GM23338 (cell line): ENCODE results near the gene WNK1. TPM values are rescaled to one million over a fixed set of nuclear protein-coding genes. Genes with fewer than 3 reads are reported as not detected.

Experiments
- ATAC-seq: fragments of 200-7000 bp; cut with Tn5 transposase; 3 replicates; pipeline ENCODE4 v1.9.1; 2020
- DNase-seq: peaks from one replicate; pipeline ENCODE4 v3.0.0-alpha.2; 2015; ENCODE audit warnings: low spot score
- H2AFZ ChIP-seq: fragments of 200-600 bp; sonication (generic); 2 replicates; pipeline ENCODE4 v1.8.0; 2016; ENCODE audit warnings: antibody characterized with exemption, mild to moderate bottlenecking, moderate library complexity
- H3F3A ChIP-seq: fragments of 200-600 bp; sonication (generic); replicated peaks from 2 replicates; pipeline ENCODE4 v1.8.0; 2017; ENCODE audit warnings: antibody characterized with exemption, mixed run types, low read depth
- H3K27ac ChIP-seq: fragments of 200-600 bp; sonication (generic); 2 replicates; pipeline ENCODE4 v1.6.1; 2016; ENCODE audit warnings: low read depth
- H3K27me3 ChIP-seq: fragments of 200-600 bp; sonication (generic); 2 replicates; pipeline ENCODE4 v1.8.0; 2016; ENCODE audit warnings: mild to moderate bottlenecking, mixed run types, moderate library complexity; ENCODE audit not compliant: insufficient read depth
- H3K36me3 ChIP-seq: fragments of 200-600 bp; sonication (generic); 2 replicates; pipeline ENCODE4 v1.8.0; 2016; ENCODE audit warnings: mild to moderate bottlenecking; ENCODE audit not compliant: insufficient read depth
- H3K4me1 ChIP-seq: fragments of 200-600 bp; sonication (generic); 2 replicates; pipeline ENCODE4 v1.8.0; 2016; ENCODE audit warnings: mild to moderate bottlenecking, moderate library complexity; ENCODE audit not compliant: insufficient read depth
- H3K4me2 ChIP-seq: fragments of 200-600 bp; sonication (generic); 2 replicates; pipeline ENCODE4 v1.7.1; 2017; ENCODE audit warnings: mixed run types
- H3K4me3 ChIP-seq: fragments of 200-600 bp; sonication (generic); 2 replicates; pipeline ENCODE4 v1.6.1; 2016; ENCODE audit warnings: mixed run types
- H3K79me2 ChIP-seq: fragments of 200-600 bp; sonication (generic); replicated peaks from 2 replicates; pipeline ENCODE4 v1.8.0; 2017; ENCODE audit warnings: mild to moderate bottlenecking; ENCODE audit not compliant: insufficient read depth
- H3K9me2 ChIP-seq: fragments of 200-600 bp; sonication (generic); 2 replicates; pipeline ENCODE4 v1.8.0; 2017; ENCODE audit not compliant: insufficient read depth
- H4K20me1 ChIP-seq: fragments of 200-600 bp; sonication (generic); replicated peaks from 2 replicates; pipeline ENCODE4 v1.8.0; 2017; ENCODE audit warnings: mild to moderate bottlenecking; ENCODE audit not compliant: insufficient read depth
- H3K27ac Mint-ChIP-seq: 2 replicates; pipeline ENCODE4 v1.8.0; 2020; ENCODE audit warnings: inconsistent platforms, mild to moderate bottlenecking, moderate library complexity, mixed read lengths
- H3K27me3 Mint-ChIP-seq: 3 replicates; pipeline ENCODE4 v1.8.0; 2022; ENCODE audit warnings: low read depth, mild to moderate bottlenecking, moderate library complexity, mixed read lengths, inconsistent platforms; ENCODE audit not compliant: insufficient read depth, poor library complexity
- H3K36me3 Mint-ChIP-seq: 3 replicates; pipeline ENCODE4 v1.8.0; 2021; ENCODE audit warnings: low read depth, mild to moderate bottlenecking, inconsistent platforms, moderate library complexity, mixed read lengths
- H3K4me1 Mint-ChIP-seq: 3 replicates; pipeline ENCODE4 v1.8.0; 2020; ENCODE audit warnings: mild to moderate bottlenecking, inconsistent platforms, mixed read lengths
- H3K4me3 Mint-ChIP-seq: 3 replicates; pipeline ENCODE4 v1.8.0; 2021; ENCODE audit warnings: moderate library complexity, mild to moderate bottlenecking, inconsistent platforms, mixed read lengths
- H3K9me3 Mint-ChIP-seq: 3 replicates; pipeline ENCODE4 v1.8.0; 2020; ENCODE audit warnings: moderate library complexity, mild to moderate bottlenecking, inconsistent platforms, mixed read lengths
- CTCF ChIP-seq, 2 experiments: fragments of 200-600 bp in 1 of 2; sonication (generic) in 1 of 2; conservative IDR thresholded peaks; 2 replicates each; pipeline versions ENCODE4 v1.5.1 to v1.6.1; 2016 to 2017; ENCODE audit warnings: antibody characterized with exemption in 2 of 2, low read depth in 2 of 2, mild to moderate bottlenecking in 2 of 2, moderate library complexity in 1 of 2
- ETS1 ChIP-seq: IDR thresholded peaks from 2 replicates; pipeline ENCODE4 v1.6.1; 2016; ENCODE audit warnings: antibody characterized with exemption
- EZH2 ChIP-seq: fragments of 200-600 bp; sonication (generic); IDR thresholded peaks from one replicate; pipeline ENCODE4 v1.8.0; 2017; ENCODE audit warnings: antibody characterized with exemption, mild to moderate bottlenecking, low read depth; ENCODE audit not compliant: unreplicated experiment
- EZH2phosphoT487 ChIP-seq: fragments of 200-600 bp; sonication (generic); IDR thresholded peaks from one replicate; pipeline ENCODE4 v1.8.1; 2018; ENCODE audit warnings: antibody characterized with exemption; ENCODE audit not compliant: unreplicated experiment
- JUNB ChIP-seq: IDR thresholded peaks from one replicate; pipeline ENCODE4 v1.6.1; 2016; ENCODE audit warnings: antibody characterized with exemption; ENCODE audit not compliant: unreplicated experiment
- POLR2AphosphoS5 ChIP-seq: IDR thresholded peaks from 2 replicates; pipeline ENCODE4 v1.6.1; 2016; ENCODE audit warnings: antibody characterized with exemption, low read depth
- REST ChIP-seq: IDR thresholded peaks from one replicate; pipeline ENCODE4 v1.6.1; 2018; ENCODE audit warnings: antibody characterized with exemption; ENCODE audit not compliant: unreplicated experiment
- STAT1 ChIP-seq: IDR thresholded peaks from one replicate; pipeline ENCODE4 v1.6.1; 2016; ENCODE audit warnings: antibody characterized with exemption; ENCODE audit not compliant: unreplicated experiment
- ZNF462 ChIP-seq: fragments of 250-450 bp; sonication (Bioruptor Pico); IDR thresholded peaks from 2 replicates; pipeline ENCODE4 v1.5.0; 2020; ENCODE audit warnings: mild to moderate bottlenecking, moderate library complexity
- polyA plus RNA-seq: library from polyadenylated mRNA; unstranded; fragments of >200 nt; fragmentation: Nextera tagmentation; extraction: Ambion mirVana; gene quantifications from 2 replicates; pipeline ENCODE4 v1.2.1, GENCODE V29; 2016
- total RNA-seq: library from RNA; depleted of rRNA; stranded (reverse); fragments of >200 nt; shearing (Covaris generic); gene quantifications from 2 replicates; pipeline ENCODE4 v1.2.3, GENCODE V29; 2014

Gene WNK1
- total and polyA plus RNA-seq, 2 experiments from 2014 or later, result 86.8 to 114 TPM

DNA sequence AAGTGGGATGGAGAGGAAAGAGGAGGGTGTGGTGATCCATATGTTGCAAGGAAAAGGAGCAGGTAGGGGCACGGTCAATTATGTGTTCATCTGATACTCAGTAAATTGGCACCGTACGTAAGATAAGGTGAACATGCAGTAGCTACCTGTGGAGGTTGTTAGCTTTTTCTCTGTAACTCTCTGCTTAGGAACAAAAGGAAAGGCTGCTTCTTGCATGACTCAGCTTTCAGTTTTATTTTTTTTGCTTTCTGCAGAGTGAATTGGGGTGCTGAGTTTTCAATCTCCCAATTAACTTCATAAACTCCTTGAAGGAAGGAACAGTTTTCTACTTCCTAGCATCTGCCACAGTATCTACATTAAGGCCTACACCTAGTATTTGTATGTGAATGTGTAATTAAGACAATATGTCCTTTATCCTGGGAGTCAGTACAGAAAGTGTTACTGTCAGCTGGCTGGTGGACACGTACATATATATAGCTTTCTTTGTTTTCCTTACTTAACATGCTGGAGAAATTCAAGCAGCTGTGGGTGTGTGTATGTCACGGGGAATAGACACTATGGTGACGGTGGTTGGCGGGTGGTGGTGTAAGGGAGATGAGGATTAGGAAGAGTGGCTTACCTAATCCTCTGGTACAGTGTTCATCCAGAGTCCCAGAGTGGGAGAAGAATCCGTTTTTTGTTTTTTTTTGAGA is 40.1 kb upstream of the WNK1 start:
- no peak overlapping the region for H3K4me3 ChIP-seq
- no peaks in the 10 kb centered on the region for H3F3A ChIP-seq
- DNase-seq, result no peak
- H3K9me3 Mint-ChIP-seq, result no peaks in the 10 kb centered on the region
- 0 out of 2 replicates have a peak overlapping the region, but pooled peaks have one; percentile 8 for H3K4me2 ChIP-seq
- no peak overlapping the region for H3K4me3 Mint-ChIP-seq
- TF ChIP-seq EZH2 (no peak), EZH2phosphoT487 (no peak), STAT1 (no peak), ETS1 (no peak), CTCF (conservative IDR thresholded peaks at IDR 0.05; ENCODE audit: low read depth in 2 of 2) (no peak), REST (no peak), JUNB (no peak), POLR2AphosphoS5 (no peak), ZNF462 (no peak)
- H3K79me2 ChIP-seq, result no peaks in the 10 kb centered on the region
- peaks cover 6% of the 10 kb centered on the region for H3K27me3 Mint-ChIP-seq
- H4K20me1 ChIP-seq, result no peaks in the 10 kb centered on the region
- H3K9me2 ChIP-seq, result no peaks in the 10 kb centered on the region
- no peak for ATAC-seq
- no peaks in the 10 kb centered on the region for H3K36me3 ChIP-seq
- peaks cover 9% of the 10 kb centered on the region; the same call in 1 of the 2 replicates for H3K4me1 ChIP-seq
- peaks cover 21% of the 10 kb centered on the region for H3K4me1 Mint-ChIP-seq
- H3K36me3 Mint-ChIP-seq, result no peaks in the 10 kb centered on the region
- H2AFZ ChIP-seq, result peak overlapping the region; percentile 60
- no peak overlapping the region for H3K27ac ChIP-seq
- peak overlapping the region; percentile 12; the same call in 1 of the 2 replicates for H3K27ac Mint-ChIP-seq
- H3K27me3 ChIP-seq, result no peaks in the 10 kb centered on the region
